GM12878 (cell line): ENCODE results near the gene SRBD1. TPM values are rescaled to one million over a fixed set of nuclear protein-coding genes. Genes with fewer than 3 reads are reported as not detected.

Experiments used
- ETV6 ChIP-seq, 2 experiments: fragments of 450-650 bp in 1 of 2; IDR thresholded peaks in 1 of 2; conservative IDR thresholded peaks in 1 of 2; 2 replicates each; pipeline ENCODE4 v1.6.1; 2014; ENCODE audit warnings: antibody characterized with exemption in 1 of 2, borderline replicate concordance in 1 of 2, low read depth in 1 of 2, mild to moderate bottlenecking in 1 of 2, moderate library complexity in 1 of 2
- HDAC2 ChIP-seq: fragments of 200-600 bp; sonication (generic); IDR thresholded peaks from 2 replicates; pipeline ENCODE4 v1.6.1; 2017
- polyA plus RNA-seq, 11 experiments: library from polyadenylated mRNA; depleted of rRNA in 4 of 11; unstranded in 6 of 11; stranded (reverse) in 5 of 11; fragments of >200 nt; fragmentation: Nextera tagmentation in 4 of 11; fragmentation: Illumina TruSeq in 1 of 11; extraction: Ambion mirVana in 4 of 11; extraction: Trizol in 1 of 11; gene quantifications; 1 replicate in 1 of 11; 2 replicates in 10 of 11; pipeline versions ENCODE4 v1.2.1 to v1.2.3, GENCODE V29; 2011 to 2016; ENCODE audit warnings: inconsistent platforms in 2 of 11, missing spikeins in 2 of 11, low read depth in 1 of 11
- total RNA-seq, 4 experiments: library from RNA; depleted of rRNA in 3 of 4; stranded (reverse); fragments of >200 nt in 3 of 4; fragmentation: Illumina TruSeq in 1 of 4; extraction: Trizol in 1 of 4; gene quantifications; 2 replicates each; pipeline versions ENCODE4 v1.2.1 to v1.2.3, GENCODE V29; 2013 to 2021
- TF ChIP-seq, protein P1 (sequence below): fragments of 450-650 bp; IDR thresholded peaks from 2 replicates; pipeline ENCODE4 v1.6.1; 2016; ENCODE audit warnings: mild to moderate bottlenecking, moderate library complexity, borderline replicate concordance
- TF ChIP-seq, protein P2 (sequence below): fragments of 450-650 bp; IDR thresholded peaks from 2 replicates; pipeline ENCODE4 v1.6.1; 2017; ENCODE audit warnings: mild to moderate bottlenecking, moderate library complexity
- TF ChIP-seq, protein P3 (sequence below): IDR thresholded peaks from 2 replicates; pipeline ENCODE4 v1.6.1; 2012; ENCODE audit warnings: improper control_type of control experiment, low read depth, low read length; ENCODE audit not compliant: insufficient replicate concordance
- TF ChIP-seq, protein P4 (sequence below): fragments of 450-650 bp; formaldehyde crosslinking; IDR thresholded peaks from 2 replicates; pipeline ENCODE4 v1.4.0; 2020; ENCODE audit warnings: mild to moderate bottlenecking, moderate library complexity
- TF ChIP-seq, protein P5 (sequence below): fragments of 150-350 bp; IDR thresholded peaks from 2 replicates; pipeline ENCODE4 v1.6.1; 2016; ENCODE audit warnings: low read depth, low read length

Gene SRBD1
- total and polyA plus RNA-seq, 10 of the 15 experiments (the other 5 are each of a cell fraction or from before 2014, with no cell fraction given), result 9.7 to 33.1 (median 20.1) TPM

DNA sequence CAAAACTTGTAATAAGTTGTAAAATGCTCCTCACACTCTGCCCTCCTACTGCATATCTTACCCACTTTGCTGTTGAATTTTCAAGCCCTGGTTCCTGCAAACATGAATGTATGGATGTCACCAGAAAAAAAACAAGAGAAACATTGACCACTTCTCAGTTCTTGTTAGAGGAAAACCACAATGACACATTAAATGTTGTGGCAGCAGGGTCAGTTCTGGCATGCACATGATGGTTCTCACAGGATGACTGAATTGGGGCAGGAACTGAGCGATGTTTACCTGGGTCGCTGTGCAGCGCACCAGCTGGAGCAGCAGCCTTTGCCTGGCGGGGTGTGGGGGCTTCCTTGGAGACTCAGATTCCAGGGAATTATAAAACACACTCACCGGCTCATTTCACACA, 26.4 kb upstream of the SRBD1 start (continued):
- TF ChIP-seq, protein P1, sequence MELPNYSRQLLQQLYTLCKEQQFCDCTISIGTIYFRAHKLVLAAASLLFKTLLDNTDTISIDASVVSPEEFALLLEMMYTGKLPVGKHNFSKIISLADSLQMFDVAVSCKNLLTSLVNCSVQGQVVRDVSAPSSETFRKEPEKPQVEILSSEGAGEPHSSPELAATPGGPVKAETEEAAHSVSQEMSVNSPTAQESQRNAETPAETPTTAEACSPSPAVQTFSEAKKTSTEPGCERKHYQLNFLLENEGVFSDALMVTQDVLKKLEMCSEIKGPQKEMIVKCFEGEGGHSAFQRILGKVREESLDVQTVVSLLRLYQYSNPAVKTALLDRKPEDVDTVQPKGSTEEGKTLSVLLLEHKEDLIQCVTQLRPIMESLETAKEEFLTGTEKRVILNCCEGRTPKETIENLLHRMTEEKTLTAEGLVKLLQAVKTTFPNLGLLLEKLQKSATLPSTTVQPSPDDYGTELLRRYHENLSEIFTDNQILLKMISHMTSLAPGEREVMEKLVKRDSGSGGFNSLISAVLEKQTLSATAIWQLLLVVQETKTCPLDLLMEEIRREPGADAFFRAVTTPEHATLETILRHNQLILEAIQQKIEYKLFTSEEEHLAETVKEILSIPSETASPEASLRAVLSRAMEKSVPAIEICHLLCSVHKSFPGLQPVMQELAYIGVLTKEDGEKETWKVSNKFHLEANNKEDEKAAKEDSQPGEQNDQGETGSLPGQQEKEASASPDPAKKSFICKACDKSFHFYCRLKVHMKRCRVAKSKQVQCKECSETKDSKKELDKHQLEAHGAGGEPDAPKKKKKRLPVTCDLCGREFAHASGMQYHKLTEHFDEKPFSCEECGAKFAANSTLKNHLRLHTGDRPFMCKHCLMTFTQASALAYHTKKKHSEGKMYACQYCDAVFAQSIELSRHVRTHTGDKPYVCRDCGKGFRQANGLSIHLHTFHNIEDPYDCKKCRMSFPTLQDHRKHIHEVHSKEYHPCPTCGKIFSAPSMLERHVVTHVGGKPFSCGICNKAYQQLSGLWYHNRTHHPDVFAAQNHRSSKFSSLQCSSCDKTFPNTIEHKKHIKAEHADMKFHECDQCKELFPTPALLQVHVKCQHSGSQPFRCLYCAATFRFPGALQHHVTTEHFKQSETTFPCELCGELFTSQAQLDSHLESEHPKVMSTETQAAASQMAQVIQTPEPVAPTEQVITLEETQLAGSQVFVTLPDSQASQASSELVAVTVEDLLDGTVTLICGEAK, result no peak
- TF ChIP-seq, protein P2, sequence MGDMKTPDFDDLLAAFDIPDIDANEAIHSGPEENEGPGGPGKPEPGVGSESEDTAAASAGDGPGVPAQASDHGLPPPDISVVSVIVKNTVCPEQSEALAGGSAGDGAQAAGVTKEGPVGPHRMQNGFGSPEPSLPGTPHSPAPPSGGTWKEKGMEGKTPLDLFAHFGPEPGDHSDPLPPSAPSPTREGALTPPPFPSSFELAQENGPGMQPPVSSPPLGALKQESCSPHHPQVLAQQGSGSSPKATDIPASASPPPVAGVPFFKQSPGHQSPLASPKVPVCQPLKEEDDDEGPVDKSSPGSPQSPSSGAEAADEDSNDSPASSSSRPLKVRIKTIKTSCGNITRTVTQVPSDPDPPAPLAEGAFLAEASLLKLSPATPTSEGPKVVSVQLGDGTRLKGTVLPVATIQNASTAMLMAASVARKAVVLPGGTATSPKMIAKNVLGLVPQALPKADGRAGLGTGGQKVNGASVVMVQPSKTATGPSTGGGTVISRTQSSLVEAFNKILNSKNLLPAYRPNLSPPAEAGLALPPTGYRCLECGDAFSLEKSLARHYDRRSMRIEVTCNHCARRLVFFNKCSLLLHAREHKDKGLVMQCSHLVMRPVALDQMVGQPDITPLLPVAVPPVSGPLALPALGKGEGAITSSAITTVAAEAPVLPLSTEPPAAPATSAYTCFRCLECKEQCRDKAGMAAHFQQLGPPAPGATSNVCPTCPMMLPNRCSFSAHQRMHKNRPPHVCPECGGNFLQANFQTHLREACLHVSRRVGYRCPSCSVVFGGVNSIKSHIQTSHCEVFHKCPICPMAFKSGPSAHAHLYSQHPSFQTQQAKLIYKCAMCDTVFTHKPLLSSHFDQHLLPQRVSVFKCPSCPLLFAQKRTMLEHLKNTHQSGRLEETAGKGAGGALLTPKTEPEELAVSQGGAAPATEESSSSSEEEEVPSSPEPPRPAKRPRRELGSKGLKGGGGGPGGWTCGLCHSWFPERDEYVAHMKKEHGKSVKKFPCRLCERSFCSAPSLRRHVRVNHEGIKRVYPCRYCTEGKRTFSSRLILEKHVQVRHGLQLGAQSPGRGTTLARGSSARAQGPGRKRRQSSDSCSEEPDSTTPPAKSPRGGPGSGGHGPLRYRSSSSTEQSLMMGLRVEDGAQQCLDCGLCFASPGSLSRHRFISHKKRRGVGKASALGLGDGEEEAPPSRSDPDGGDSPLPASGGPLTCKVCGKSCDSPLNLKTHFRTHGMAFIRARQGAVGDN, result no peak
- TF ChIP-seq, protein P3, sequence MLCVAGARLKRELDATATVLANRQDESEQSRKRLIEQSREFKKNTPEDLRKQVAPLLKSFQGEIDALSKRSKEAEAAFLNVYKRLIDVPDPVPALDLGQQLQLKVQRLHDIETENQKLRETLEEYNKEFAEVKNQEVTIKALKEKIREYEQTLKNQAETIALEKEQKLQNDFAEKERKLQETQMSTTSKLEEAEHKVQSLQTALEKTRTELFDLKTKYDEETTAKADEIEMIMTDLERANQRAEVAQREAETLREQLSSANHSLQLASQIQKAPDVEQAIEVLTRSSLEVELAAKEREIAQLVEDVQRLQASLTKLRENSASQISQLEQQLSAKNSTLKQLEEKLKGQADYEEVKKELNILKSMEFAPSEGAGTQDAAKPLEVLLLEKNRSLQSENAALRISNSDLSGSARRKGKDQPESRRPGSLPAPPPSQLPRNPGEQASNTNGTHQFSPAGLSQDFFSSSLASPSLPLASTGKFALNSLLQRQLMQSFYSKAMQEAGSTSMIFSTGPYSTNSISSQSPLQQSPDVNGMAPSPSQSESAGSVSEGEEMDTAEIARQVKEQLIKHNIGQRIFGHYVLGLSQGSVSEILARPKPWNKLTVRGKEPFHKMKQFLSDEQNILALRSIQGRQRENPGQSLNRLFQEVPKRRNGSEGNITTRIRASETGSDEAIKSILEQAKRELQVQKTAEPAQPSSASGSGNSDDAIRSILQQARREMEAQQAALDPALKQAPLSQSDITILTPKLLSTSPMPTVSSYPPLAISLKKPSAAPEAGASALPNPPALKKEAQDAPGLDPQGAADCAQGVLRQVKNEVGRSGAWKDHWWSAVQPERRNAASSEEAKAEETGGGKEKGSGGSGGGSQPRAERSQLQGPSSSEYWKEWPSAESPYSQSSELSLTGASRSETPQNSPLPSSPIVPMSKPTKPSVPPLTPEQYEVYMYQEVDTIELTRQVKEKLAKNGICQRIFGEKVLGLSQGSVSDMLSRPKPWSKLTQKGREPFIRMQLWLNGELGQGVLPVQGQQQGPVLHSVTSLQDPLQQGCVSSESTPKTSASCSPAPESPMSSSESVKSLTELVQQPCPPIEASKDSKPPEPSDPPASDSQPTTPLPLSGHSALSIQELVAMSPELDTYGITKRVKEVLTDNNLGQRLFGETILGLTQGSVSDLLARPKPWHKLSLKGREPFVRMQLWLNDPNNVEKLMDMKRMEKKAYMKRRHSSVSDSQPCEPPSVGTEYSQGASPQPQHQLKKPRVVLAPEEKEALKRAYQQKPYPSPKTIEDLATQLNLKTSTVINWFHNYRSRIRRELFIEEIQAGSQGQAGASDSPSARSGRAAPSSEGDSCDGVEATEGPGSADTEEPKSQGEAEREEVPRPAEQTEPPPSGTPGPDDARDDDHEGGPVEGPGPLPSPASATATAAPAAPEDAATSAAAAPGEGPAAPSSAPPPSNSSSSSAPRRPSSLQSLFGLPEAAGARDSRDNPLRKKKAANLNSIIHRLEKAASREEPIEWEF, result no peak
- no peak for TF ChIP-seq HDAC2
- TF ChIP-seq, protein P4, sequence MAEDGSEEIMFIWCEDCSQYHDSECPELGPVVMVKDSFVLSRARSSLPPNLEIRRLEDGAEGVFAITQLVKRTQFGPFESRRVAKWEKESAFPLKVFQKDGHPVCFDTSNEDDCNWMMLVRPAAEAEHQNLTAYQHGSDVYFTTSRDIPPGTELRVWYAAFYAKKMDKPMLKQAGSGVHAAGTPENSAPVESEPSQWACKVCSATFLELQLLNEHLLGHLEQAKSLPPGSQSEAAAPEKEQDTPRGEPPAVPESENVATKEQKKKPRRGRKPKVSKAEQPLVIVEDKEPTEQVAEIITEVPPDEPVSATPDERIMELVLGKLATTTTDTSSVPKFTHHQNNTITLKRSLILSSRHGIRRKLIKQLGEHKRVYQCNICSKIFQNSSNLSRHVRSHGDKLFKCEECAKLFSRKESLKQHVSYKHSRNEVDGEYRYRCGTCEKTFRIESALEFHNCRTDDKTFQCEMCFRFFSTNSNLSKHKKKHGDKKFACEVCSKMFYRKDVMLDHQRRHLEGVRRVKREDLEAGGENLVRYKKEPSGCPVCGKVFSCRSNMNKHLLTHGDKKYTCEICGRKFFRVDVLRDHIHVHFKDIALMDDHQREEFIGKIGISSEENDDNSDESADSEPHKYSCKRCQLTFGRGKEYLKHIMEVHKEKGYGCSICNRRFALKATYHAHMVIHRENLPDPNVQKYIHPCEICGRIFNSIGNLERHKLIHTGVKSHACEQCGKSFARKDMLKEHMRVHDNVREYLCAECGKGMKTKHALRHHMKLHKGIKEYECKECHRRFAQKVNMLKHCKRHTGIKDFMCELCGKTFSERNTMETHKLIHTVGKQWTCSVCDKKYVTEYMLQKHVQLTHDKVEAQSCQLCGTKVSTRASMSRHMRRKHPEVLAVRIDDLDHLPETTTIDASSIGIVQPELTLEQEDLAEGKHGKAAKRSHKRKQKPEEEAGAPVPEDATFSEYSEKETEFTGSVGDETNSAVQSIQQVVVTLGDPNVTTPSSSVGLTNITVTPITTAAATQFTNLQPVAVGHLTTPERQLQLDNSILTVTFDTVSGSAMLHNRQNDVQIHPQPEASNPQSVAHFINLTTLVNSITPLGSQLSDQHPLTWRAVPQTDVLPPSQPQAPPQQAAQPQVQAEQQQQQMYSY, result no peak
- TF ChIP-seq ETV6 (conservative IDR thresholded peaks at IDR 0.05 in 1 of 2, IDR thresholded peaks at IDR 0.05 in 1 of 2; ENCODE audit: borderline replicate concordance in 1 of 2, low read depth in 1 of 2), result peak in 1 of 2 experiments; percentile 63; a peak in 2 of 4 replicates
- TF ChIP-seq, protein P5, sequence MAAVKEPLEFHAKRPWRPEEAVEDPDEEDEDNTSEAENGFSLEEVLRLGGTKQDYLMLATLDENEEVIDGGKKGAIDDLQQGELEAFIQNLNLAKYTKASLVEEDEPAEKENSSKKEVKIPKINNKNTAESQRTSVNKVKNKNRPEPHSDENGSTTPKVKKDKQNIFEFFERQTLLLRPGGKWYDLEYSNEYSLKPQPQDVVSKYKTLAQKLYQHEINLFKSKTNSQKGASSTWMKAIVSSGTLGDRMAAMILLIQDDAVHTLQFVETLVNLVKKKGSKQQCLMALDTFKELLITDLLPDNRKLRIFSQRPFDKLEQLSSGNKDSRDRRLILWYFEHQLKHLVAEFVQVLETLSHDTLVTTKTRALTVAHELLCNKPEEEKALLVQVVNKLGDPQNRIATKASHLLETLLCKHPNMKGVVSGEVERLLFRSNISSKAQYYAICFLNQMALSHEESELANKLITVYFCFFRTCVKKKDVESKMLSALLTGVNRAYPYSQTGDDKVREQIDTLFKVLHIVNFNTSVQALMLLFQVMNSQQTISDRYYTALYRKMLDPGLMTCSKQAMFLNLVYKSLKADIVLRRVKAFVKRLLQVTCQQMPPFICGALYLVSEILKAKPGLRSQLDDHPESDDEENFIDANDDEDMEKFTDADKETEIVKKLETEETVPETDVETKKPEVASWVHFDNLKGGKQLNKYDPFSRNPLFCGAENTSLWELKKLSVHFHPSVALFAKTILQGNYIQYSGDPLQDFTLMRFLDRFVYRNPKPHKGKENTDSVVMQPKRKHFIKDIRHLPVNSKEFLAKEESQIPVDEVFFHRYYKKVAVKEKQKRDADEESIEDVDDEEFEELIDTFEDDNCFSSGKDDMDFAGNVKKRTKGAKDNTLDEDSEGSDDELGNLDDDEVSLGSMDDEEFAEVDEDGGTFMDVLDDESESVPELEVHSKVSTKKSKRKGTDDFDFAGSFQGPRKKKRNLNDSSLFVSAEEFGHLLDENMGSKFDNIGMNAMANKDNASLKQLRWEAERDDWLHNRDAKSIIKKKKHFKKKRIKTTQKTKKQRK, result no peak
